OCI-LY1 (cell line): ENCODE results near the gene TNFRSF6B.

Source experiments
- CTCF ChIP-seq: fragments of 200-600 bp; sonication (generic), shearing (Covaris generic); IDR thresholded peaks from 2 replicates; pipeline ENCODE4 v1.5.1; 2017; ENCODE audit warnings: mild to moderate bottlenecking, antibody characterized with exemption, low read length, moderate library complexity, mixed read lengths
- EZH2 ChIP-seq: fragments of 200-600 bp; sonication (generic), shearing (Covaris generic); IDR thresholded peaks from 2 replicates; pipeline ENCODE4 v1.8.0; 2017; ENCODE audit warnings: borderline replicate concordance, mixed run types, mild to moderate bottlenecking, antibody characterized with exemption, low read length, moderate library complexity, mixed read lengths

- TF ChIP-seq CTCF (no peak), EZH2 (no peak)
These were observed 15.7 kb downstream of the TNFRSF6B start for GRCh38 chr20:63712191-63712590.
